ENCODE measurements around the gene THOC3.
"Not testable (repeated sequence)": the region's sequence is repeated elsewhere in the genome, so short reads cannot be mapped to it uniquely, and the experiment has no call there.

THOC3 gene

DNA sequence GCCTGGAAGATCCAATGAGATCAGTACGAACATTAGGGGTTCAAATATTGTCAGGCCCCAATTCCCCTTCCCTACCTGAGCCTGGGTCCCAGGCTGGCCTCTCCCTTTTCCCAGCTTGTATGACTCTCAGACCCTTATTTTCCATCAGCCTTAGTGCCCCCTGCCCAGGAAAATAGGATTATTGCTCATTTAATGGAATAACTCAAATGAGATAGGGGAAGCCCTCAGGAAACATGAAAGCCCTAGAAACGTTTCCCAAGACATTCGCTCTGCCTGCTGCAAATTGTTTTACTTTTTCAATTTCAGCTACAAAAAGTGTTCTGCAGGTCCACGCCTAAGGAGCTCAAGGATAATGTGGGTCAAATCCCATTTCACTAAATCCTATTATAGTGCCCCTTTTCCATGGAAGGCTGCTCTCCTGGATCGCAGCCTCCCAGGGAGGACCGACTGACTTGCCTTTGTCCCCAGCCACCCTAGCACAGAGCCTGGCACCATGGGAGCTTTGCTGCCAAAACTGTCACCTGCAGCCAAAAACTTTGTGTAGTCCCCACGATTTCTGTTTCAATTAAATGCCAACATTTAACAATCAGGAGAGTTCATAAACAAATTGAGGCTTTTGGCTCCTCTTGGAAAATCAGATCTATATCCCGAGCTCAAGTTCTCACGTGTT is 46.9 kb downstream of the THOC3 start:
- Mint-ChIP-seq H3K27ac (no peak overlapping the region), H3K9me3 (no peaks in the 10 kb centered on the region), H3K27me3 (ENCODE audit: low read depth) (no peaks in the 10 kb centered on the region), H3K4me3 (no peak overlapping the region), H3K36me3 (ENCODE audit: low read depth) (peaks cover 3% of the 10 kb centered on the region), H3K4me1 (peaks cover 5% of the 10 kb centered on the region)
- TF ChIP-seq, protein P1, sequence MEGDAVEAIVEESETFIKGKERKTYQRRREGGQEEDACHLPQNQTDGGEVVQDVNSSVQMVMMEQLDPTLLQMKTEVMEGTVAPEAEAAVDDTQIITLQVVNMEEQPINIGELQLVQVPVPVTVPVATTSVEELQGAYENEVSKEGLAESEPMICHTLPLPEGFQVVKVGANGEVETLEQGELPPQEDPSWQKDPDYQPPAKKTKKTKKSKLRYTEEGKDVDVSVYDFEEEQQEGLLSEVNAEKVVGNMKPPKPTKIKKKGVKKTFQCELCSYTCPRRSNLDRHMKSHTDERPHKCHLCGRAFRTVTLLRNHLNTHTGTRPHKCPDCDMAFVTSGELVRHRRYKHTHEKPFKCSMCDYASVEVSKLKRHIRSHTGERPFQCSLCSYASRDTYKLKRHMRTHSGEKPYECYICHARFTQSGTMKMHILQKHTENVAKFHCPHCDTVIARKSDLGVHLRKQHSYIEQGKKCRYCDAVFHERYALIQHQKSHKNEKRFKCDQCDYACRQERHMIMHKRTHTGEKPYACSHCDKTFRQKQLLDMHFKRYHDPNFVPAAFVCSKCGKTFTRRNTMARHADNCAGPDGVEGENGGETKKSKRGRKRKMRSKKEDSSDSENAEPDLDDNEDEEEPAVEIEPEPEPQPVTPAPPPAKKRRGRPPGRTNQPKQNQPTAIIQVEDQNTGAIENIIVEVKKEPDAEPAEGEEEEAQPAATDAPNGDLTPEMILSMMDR (IDR thresholded peaks at IDR 0.05; ENCODE audit: unreplicated experiment in 3 of 3) = no peak

DNA sequence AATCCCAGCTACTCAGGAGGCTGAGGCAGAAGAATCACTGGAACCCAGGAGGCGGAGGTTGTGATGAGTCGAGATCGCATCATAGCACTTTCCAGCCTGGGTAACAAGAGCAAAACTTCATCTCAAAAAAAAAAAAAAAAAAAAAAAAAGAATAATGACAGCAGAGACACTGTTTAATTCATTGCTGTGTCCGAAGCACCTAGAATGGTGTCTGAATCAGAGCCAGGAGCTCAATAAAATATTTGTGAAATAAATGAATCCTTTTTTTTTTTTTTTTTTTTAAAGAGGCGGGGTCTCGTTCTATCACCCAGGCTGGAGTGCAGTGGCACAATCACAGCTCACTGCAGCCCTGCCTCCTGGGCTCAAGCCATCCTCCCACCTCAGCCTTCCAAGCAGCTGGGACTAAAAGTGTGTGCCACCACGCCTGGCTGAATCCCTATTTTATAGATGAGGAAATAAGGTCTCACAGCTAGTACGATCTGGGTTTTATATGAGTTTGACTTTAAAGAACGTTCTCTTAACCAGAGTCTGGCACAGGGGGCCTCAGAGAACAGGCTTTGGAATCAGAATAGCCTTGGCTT is 47.8 kb downstream of the THOC3 start:
- Mint-ChIP-seq H3K36me3 (ENCODE audit: low read depth) (peaks cover 3% of the 10 kb centered on the region), H3K4me3 (no peak overlapping the region), H3K27me3 (ENCODE audit: low read depth) (no peaks in the 10 kb centered on the region)

DNA sequence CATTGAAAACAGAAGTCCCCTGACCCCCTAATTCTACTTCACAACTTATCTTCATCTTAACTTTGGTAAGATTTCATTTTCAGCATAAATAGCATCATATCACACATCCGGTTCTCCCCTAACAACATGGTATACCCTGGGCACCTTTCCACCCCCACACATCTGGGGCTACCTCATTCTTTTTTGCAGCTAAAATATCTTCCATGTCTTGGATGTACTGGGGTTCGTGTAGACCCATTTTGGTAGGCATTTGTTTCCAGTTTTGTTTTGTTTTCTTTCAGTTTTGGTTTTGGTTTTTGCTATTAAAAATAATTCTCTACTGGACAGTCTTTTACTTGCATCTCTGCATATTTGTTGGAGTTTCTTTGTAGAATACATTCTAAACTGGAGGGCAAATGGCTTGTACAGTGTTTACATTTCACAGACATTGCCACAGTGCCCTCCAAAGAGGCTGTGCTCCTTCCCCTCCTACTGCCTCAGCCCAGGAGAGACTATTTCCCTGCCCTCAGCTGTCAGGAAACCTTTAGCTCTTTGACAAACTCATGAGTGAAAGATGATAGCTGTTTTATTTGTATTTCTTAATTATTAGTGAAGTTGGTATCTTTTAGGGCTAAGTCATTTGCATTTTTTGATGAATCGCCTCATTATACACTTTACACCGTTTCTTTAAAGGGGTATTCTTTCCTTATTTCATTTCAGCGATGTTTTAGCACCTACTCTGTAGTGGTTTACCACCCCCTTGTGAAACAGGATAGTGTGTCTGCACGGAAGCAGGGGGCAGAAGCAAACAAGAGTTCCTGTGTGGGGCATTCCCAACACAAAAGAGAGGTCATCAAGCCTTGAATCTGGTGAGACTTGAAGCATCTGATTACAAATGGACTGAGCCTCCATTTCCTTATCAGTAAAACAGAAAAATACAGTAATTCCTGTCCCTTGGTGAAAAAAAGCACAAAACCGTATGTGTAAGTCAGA is 52.8 kb downstream of the THOC3 start:
- not testable (repeated sequence) for H3K27me3 Mint-ChIP-seq (ENCODE audit: low read depth); H3K4me3 Mint-ChIP-seq; H3K27ac Mint-ChIP-seq; H3K9me3 Mint-ChIP-seq; H3K4me1 Mint-ChIP-seq; H3K36me3 Mint-ChIP-seq (ENCODE audit: low read depth)

More for the DNA sequence above, 47.8 kb downstream of the THOC3 start:
- H3K4me1 Mint-ChIP-seq = peaks cover 5% of the 10 kb centered on the region
- TF ChIP-seq, protein P1 (IDR thresholded peaks at IDR 0.05; ENCODE audit: unreplicated experiment in 3 of 3) = no peak
- H3K9me3 Mint-ChIP-seq = no peaks in the 10 kb centered on the region
- no peak overlapping the region for H3K27ac Mint-ChIP-seq

DNA sequence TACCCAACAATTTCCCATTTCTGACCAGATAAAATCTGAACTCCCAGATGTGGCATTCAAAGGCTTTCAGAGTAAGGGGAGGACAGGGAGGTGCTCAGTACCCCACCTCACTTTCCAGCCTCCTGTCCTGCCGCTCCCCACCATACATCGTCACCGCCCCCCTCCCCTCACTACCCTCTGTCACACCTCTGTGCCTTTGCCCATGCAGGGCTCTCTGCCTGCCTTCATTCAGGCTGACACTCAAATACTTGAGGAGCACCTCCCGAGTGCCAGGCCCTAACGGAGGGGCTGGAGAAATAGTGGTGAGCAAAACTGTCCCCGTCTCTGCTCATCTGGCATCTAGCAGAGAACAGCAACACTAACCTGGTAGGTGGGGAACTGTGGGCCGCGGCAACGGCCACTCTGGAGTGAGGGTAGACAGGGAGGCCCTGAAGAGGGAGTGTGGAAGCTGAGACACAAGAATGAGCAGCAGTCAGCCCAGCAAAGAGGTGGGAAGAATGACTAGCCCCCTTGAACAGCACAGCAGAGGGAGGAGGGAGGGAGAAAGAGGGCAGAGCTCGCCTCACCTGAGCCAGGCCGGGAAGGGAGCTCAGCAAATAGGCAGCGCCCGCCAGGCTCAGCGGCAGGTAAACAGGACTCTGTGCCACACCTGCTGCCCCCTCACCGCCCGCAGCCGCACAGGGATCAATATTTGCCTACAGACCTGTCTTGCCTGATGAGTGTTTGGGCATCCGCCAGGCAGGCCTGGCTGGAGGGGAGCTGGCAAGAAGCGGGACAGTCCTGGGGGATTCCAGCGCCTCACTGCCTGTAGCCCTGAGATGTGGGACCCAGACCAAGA is 54.1 kb downstream of the THOC3 start:
- H3K27ac Mint-ChIP-seq; H3K4me3 Mint-ChIP-seq; H3K9me3 Mint-ChIP-seq; H3K27me3 Mint-ChIP-seq (ENCODE audit: low read depth); H3K36me3 Mint-ChIP-seq (ENCODE audit: low read depth); H3K4me1 Mint-ChIP-seq: not testable (repeated sequence)

DNA sequence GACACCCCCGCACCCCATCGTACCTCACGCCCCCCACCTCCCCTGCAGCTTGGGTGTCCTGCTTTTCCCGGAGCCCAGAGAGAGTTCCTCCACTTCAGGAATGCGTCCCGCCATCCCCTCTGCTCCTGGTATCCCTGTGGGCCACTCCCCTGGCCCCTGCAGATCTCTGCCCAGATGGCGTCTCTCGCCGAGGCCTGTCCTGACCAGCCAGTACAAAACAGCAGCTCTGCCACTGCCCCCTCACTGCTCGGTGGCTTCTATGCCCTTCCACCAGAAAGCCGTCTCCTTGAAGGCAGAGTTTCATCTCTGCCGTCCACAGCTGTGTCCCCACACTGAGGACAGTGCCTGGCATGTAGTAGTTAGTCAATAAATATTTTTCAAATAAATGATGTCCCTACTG is 58.0 kb downstream of the THOC3 start:
- Mint-ChIP-seq H3K27ac (peak overlapping the region in 1 of 3 experiments; percentile 85), H3K4me1 (peaks cover 12% of the 10 kb centered on the region), H3K4me3 (peak overlapping the region in 2 of 3 experiments; percentile 20 to 42)
- H3K9me3 Mint-ChIP-seq; H3K36me3 Mint-ChIP-seq (ENCODE audit: low read depth); H3K27me3 Mint-ChIP-seq (ENCODE audit: low read depth): not testable (repeated sequence)
